K562 (cell line): ENCODE measurements around the gene TSPAN14. TPM values are rescaled to one million over a fixed set of nuclear protein-coding genes. Genes with fewer than 3 reads are reported as not detected.

Source experiments
- ATAC-seq: fragments of 200-7000 bp; cut with Tn5 transposase; 3 replicates; pipeline ENCODE4 v1.9.1; 2020; ENCODE audit warnings: moderate library complexity
- BruUV-seq: library from RNA; stranded (reverse); fragments of 400-500 nt; replicated peaks from 2 replicates; lab custom pipeline; 2021; lab: Mats Ljungman, UMichigan
- CTCF ChIA-PET: fragments of 300-600 bp; formaldehyde crosslinking; extraction: SDS; loops from one replicate; lab custom pipeline; 2021; ENCODE audit warnings: low intra/inter-chr PET ratio; lab: Yijun Ruan, JAX
- POLR2A ChIA-PET: fragments of 300-600, 350-650 bp; sonication (Branson Sonifier 250); formaldehyde crosslinking; extraction: SDS; loops from one replicate; lab custom pipeline; 2021; ENCODE audit warnings: antibody characterized with exemption, inconsistent platforms; lab: Yijun Ruan, JAX
- DNase-seq, 4 experiments: peaks; one replicate each; pipeline versions ENCODE4 v3.0.0 to v3.0.0-alpha.2; 2011 to 2018; ENCODE audit warnings: low spot score in 3 of 4, mixed read lengths in 3 of 4; ENCODE audit errors: extremely low read depth in 1 of 4
- FAIRE-seq: peaks from 2 replicates; lab custom pipeline; 2011; peaks lifted over from hg19 to GRCh38; lab: Jason Lieb, UNC
- H2AFZ ChIP-seq: 2 replicates; pipeline ENCODE4 v1.6.0; 2011; ENCODE audit warnings: low read depth, low read length, control low read depth, inconsistent platforms
- H3K27ac ChIP-seq: fragments of 200-600 bp; 3 replicates; pipeline ENCODE4 v1.8.0; 2011; ENCODE audit warnings: low read depth, mild to moderate bottlenecking, control low read depth, inconsistent platforms, low read length, moderate library complexity, mixed read lengths; ENCODE audit errors: extremely low read depth
- H3K27me3 ChIP-seq, 2 experiments: fragments of 300-600 bp in 1 of 2; 2 replicates in 1 of 2; 3 replicates in 1 of 2; pipeline versions ENCODE4 v1.6.0 to v1.8.0; 2011; ENCODE audit warnings: inconsistent platforms in 2 of 2, low read length in 2 of 2, mild to moderate bottlenecking in 1 of 2, mixed read lengths in 1 of 2, moderate library complexity in 1 of 2; ENCODE audit not compliant: control insufficient read depth in 2 of 2, insufficient read depth in 2 of 2
- H3K36me3 ChIP-seq: fragments of 300-600 bp; 3 replicates; pipeline ENCODE4 v1.8.0; 2011; ENCODE audit warnings: mild to moderate bottlenecking, low read length, inconsistent platforms; ENCODE audit not compliant: control insufficient read depth, insufficient read depth
- H3K4me1 ChIP-seq, 2 experiments: fragments of 200-600 bp in 1 of 2; replicated peaks in 1 of 2; 2 replicates in 1 of 2; 3 replicates in 1 of 2; pipeline versions ENCODE4 v1.5.1 to v1.8.0; 2011; ENCODE audit warnings: inconsistent platforms in 2 of 2, low read length in 2 of 2, mild to moderate bottlenecking in 1 of 2, mixed read lengths in 1 of 2, moderate library complexity in 1 of 2; ENCODE audit not compliant: control insufficient read depth in 2 of 2, insufficient read depth in 2 of 2
- H3K4me2 ChIP-seq: 2 replicates; pipeline ENCODE4 v1.6.1; 2011; ENCODE audit warnings: low read length, control low read depth, inconsistent platforms, mixed read lengths; ENCODE audit not compliant: insufficient read depth
- H3K4me3 ChIP-seq: fragments of 200-600 bp; sonication (generic), shearing (Covaris generic); 2 replicates; pipeline ENCODE4 v1.5.1; 2016; ENCODE audit warnings: control low read depth, inconsistent platforms
- H3K79me2 ChIP-seq: fragments of 200-600 bp; 3 replicates; pipeline ENCODE4 v1.8.0; 2011; ENCODE audit warnings: low read length, inconsistent platforms; ENCODE audit not compliant: control insufficient read depth, insufficient read depth
- H3K9ac ChIP-seq, 2 experiments: 2 replicates each; pipeline versions ENCODE4 v1.6.0 to v1.6.1; 2011; ENCODE audit warnings: low read depth in 2 of 2, low read length in 2 of 2, control low read depth in 1 of 2, inconsistent platforms in 1 of 2, mild to moderate bottlenecking in 1 of 2, mixed read lengths in 1 of 2; ENCODE audit not compliant: insufficient read depth in 1 of 2
- H3K9me1 ChIP-seq: one replicate; pipeline ENCODE4 v1.6.0; 2011; ENCODE audit warnings: inconsistent platforms, mild to moderate bottlenecking, low read length, moderate library complexity; ENCODE audit not compliant: control insufficient read depth, insufficient read depth
- H3K9me3 ChIP-seq: replicated peaks from 2 replicates; pipeline ENCODE4 v1.5.1; 2011; ENCODE audit warnings: low read depth, low read length, inconsistent platforms; ENCODE audit not compliant: control insufficient read depth, insufficient read depth
- H4K20me1 ChIP-seq: replicated peaks from 2 replicates; pipeline ENCODE4 v1.6.1; 2011; ENCODE audit warnings: low read length, inconsistent platforms, mixed read lengths; ENCODE audit not compliant: control insufficient read depth, insufficient read depth
- CTCFL ChIP-seq: IDR thresholded peaks from 2 replicates; pipeline ENCODE4 v1.6.1; 2011; ENCODE audit warnings: borderline replicate concordance, low read depth, mild to moderate bottlenecking, moderate library complexity, low read length; ENCODE audit not compliant: insufficient read depth, poor library complexity, severe bottlenecking
- KDM2B ChIP-seq: fragments of 250-450 bp; sonication (Bioruptor Pico); IDR thresholded peaks from 2 replicates; pipeline ENCODE4 v1.8.0; 2021; ENCODE audit warnings: mild to moderate bottlenecking, moderate library complexity
- PHTF2 ChIP-seq: fragments of 250-450 bp; sonication (Bioruptor Pico); IDR thresholded peaks from 2 replicates; pipeline ENCODE4 v1.5.0; 2021; ENCODE audit warnings: mild to moderate bottlenecking
- POLR2G ChIP-seq: fragments of 200-400 bp; formaldehyde crosslinking; IDR thresholded peaks from 2 replicates; pipeline ENCODE4 v1.6.1; 2017; ENCODE audit warnings: low read depth, mild to moderate bottlenecking, antibody characterized with exemption, low read length, moderate library complexity
- ZMIZ1 ChIP-seq, 2 experiments: fragments of 150-350 bp in 1 of 2; IDR thresholded peaks; 2 replicates each; pipeline ENCODE4 v1.6.1; 2012 to 2016; ENCODE audit warnings: low read depth in 2 of 2, low read length in 2 of 2, mild to moderate bottlenecking in 1 of 2, moderate library complexity in 1 of 2
- ZNF24 ChIP-seq: fragments of 450-650 bp; IDR thresholded peaks from 2 replicates; pipeline ENCODE4 v1.6.1; 2016
- ZNF584 ChIP-seq: fragments of 200-800 bp; sonication (Bioruptor generic); IDR thresholded peaks from 2 replicates; pipeline ENCODE4 v1.6.1; 2016; ENCODE audit warnings: low read depth, mild to moderate bottlenecking, missing genetic modification characterization, missing compliant biosample characterization
- WGBS: fragments of 100-300 bp; shearing (Covaris generic); methylation state at CpG from one replicate; pipeline ENCODE4 v1.1.6; 2016; ENCODE audit warnings: low coverage, mixed read lengths; ENCODE audit not compliant: insufficient coverage; ENCODE audit errors: missing lambda C conversion rate; 5-methylcytosine and 5-hydroxymethylcytosine counted together
- in situ Hi-C: fragments of 300-500 bp; cut with MboI; formaldehyde crosslinking; loops from 4 replicates; pipeline ENCODE4 v1.15.0; 2018; ENCODE audit warnings: inconsistent platforms, mixed read lengths
- intact Hi-C: fragments of 100-400 bp; cut with micrococcal nuclease; formaldehyde crosslinking; loops from 2 replicates; pipeline ENCODE4 v1.14.2; 2022
- polyA plus RNA-seq, 8 experiments: library from polyadenylated mRNA; depleted of rRNA in 4 of 8; stranded (reverse) in 5 of 8; unstranded in 3 of 8; fragments of >200 nt; fragmentation: Nextera tagmentation in 2 of 8; fragmentation: Illumina TruSeq in 1 of 8; extraction: Ambion mirVana in 2 of 8; extraction: Trizol in 1 of 8; gene quantifications; 2 replicates each; pipeline versions ENCODE4 v1.2.1 to v1.2.3, GENCODE V29; 2011 to 2014; ENCODE audit warnings: inconsistent platforms in 1 of 8, missing spikeins in 1 of 8
- total RNA-seq, 7 experiments: library from RNA; depleted of rRNA in 6 of 7; stranded (reverse); fragments of >200 nt in 6 of 7; fragmentation: Illumina TruSeq in 2 of 7; extraction: Trizol in 2 of 7; gene quantifications; 2 replicates each; pipeline versions ENCODE4 v1.2.1 to v1.2.3, GENCODE V29; 2011 to 2021; ENCODE audit warnings: low replicate concordance in 1 of 7

The TSPAN14 gene
- total and polyA plus RNA-seq, 9 of the 15 experiments (the other 6 are each of a cell fraction or from before 2014, with no cell fraction given), result 5.8 to 92.9 (median 23.3) TPM

DNA sequence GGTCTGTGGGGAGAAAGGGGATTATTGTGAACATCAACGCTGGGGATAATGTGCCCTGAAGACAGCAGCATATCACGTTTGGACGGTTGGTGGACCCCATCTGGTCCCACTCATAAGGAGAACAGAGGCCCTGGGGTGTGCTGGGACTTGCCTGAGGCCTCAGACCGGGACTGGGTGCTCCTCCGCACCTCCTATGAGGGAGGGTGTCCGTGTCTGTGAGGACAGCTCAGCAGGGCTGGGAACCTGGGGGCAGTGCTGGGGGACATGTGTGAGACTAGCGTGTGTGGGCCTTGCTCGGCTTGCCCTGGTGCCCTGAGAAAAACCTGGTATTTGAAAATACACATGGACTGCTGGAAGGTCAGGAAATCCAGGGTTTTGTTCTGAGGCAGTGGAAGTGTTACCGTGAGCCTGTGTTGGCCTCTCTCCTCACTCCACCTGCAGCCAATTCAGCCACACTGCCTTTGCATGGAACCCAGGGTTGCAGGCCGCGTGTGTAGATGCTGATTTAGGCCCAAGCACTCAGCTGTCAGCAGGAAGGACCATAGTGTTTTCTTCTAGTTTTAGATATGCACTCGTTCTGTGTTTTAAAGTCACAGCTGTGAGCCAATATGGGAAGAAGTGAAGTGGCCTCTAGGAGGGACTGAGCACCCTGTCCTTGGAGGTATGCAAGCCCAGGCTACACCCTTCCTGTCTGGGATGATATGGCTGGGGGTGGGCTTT is 70.2 kb downstream of the TSPAN14 start:
- peak overlapping the region in 1 of 2 experiments; percentile 67; a peak in 1 of 4 replicates for H3K9ac ChIP-seq
- H2AFZ ChIP-seq, result no peak overlapping the region
- in situ Hi-C loops (no loop called here), intact Hi-C loops (no loop called here)
- H3K36me3 ChIP-seq, result peaks cover 7% of the 10 kb centered on the region; the same call in 1 of the 3 replicates
- H3K4me2 ChIP-seq, result no peak overlapping the region
- no peak overlapping the region for H3K27ac ChIP-seq
- CTCF ChIA-PET, result no interaction called here
- no peaks in the 10 kb centered on the region for H3K79me2 ChIP-seq
- peaks cover 10 to 13% of the 10 kb centered on the region in 2 experiments; a peak in 4 of 5 replicates for H3K27me3 ChIP-seq
- H3K9me3 ChIP-seq, result no peaks in the 10 kb centered on the region
- H4K20me1 ChIP-seq, result no peaks in the 10 kb centered on the region
- FAIRE-seq, result no peak
- peaks cover 5% of the 10 kb centered on the region for H3K9me1 ChIP-seq
- no TSS peak for BruUV-seq
- 49% methylated on average over 12 of the region's 12 CpGs for WGBS
- no peak for TF ChIP-seq ZMIZ1 (IDR thresholded peaks at IDR 0.05; ENCODE audit: low read depth in 2 of 2, low read length in 2 of 2)
- peak; percentile 40; the same call in 1 of the 2 replicates for TF ChIP-seq ZNF24
- TF ChIP-seq POLR2G, result peak; percentile 53; the same call in 1 of the 2 replicates
- no peak for TF ChIP-seq KDM2B (CRISPR knock-in tag)
- TF ChIP-seq CTCFL, result no peak
- TF ChIP-seq PHTF2 (CRISPR knock-in tag), result no peak
- TF ChIP-seq ZNF584 (CRISPR knock-in tag), result no peak
- H3K4me1 ChIP-seq, result peaks cover 0 to 8% of the 10 kb centered on the region in 2 experiments; a peak in 2 of 5 replicates
- no peak overlapping the region for H3K4me3 ChIP-seq
- no peak for DNase-seq
- ATAC-seq, result no peak; the same call in 2 of the 3 replicates
- POLR2A ChIA-PET, result interaction anchor here (0.8 to 1.0 kb wide), 2 partner anchors 11 to 51 kb away, joined by 3 to 5 read pairs; no protein-coding TSS in a partner anchor
